HEK293 (cell line): Measurements from ENCODE around the gene GRID2.

Experiments
- CTCF ChIA-PET: fragments of 350-600 bp; formaldehyde crosslinking; extraction: SDS; loops from one replicate; lab custom pipeline; 2021; ENCODE audit warnings: antibody characterized with exemption; lab: Yijun Ruan, JAX
- POLR2A ChIA-PET: fragments of 300-600 bp; formaldehyde crosslinking; extraction: SDS; loops from one replicate; lab custom pipeline; 2020; ENCODE audit warnings: antibody characterized with exemption, inconsistent platforms; lab: Yijun Ruan, JAX
- H3K27ac ChIP-seq: fragments of 200-500 bp; sonication (Bioruptor generic); 2 replicates; pipeline ENCODE4 v1.5.1; 2014; ENCODE audit warnings: low read depth, low read length, control low read depth, inconsistent platforms; ENCODE audit errors: extremely low read depth
- H3K36me3 ChIP-seq, 2 experiments: fragments of 200-500 bp in 1 of 2; sonication (Bioruptor generic) in 1 of 2; 1 replicate in 1 of 2; 2 replicates in 1 of 2; pipeline ENCODE4 v1.5.1; 2014 to 2017; ENCODE audit warnings: inconsistent platforms in 2 of 2, low read length in 2 of 2; ENCODE audit not compliant: control insufficient read depth in 2 of 2, insufficient read depth in 1 of 2
- H3K4me1 ChIP-seq: fragments of 200-500 bp; sonication (Bioruptor generic); 2 replicates; pipeline ENCODE4 v1.5.1; 2014; ENCODE audit warnings: mild to moderate bottlenecking, low read length, inconsistent platforms; ENCODE audit not compliant: control insufficient read depth, insufficient read depth
- H3K4me3 ChIP-seq: 2 replicates; pipeline ENCODE4 v1.5.1; 2011; ENCODE audit warnings: low read depth, mild to moderate bottlenecking, control low read depth, low read length, moderate library complexity
- H3K9me3 ChIP-seq: fragments of 200-500 bp; sonication (Bioruptor generic); 2 replicates; pipeline ENCODE4 v1.5.1; 2014; ENCODE audit warnings: low read depth, low read length, inconsistent platforms; ENCODE audit not compliant: control insufficient read depth, insufficient read depth
- BCL6B ChIP-seq: fragments of 450-650 bp; formaldehyde crosslinking; IDR thresholded peaks from 2 replicates; pipeline ENCODE4 v1.5.1; 2017; ENCODE audit warnings: missing biosample characterization, missing genetic modification characterization
- EGR2 ChIP-seq: fragments of 450-650 bp; formaldehyde crosslinking; IDR thresholded peaks from 2 replicates; pipeline ENCODE4 v1.5.1; 2016; ENCODE audit warnings: low read depth, missing biosample characterization, missing genetic modification characterization
- HOXA7 ChIP-seq: sonication (generic); formaldehyde crosslinking; IDR thresholded peaks from 2 replicates; pipeline ENCODE4 v1.8.1; 2022; ENCODE audit warnings: missing genetic modification reagents, borderline replicate concordance
- IKZF3 ChIP-seq: fragments of 450-650 bp; IDR thresholded peaks from 2 replicates; pipeline ENCODE4 v1.5.0; 2018; ENCODE audit warnings: missing biosample characterization, mild to moderate bottlenecking, missing genetic modification characterization, moderate library complexity
- KLF16 ChIP-seq: fragments of 450-650 bp; formaldehyde crosslinking; IDR thresholded peaks from 2 replicates; pipeline ENCODE4 v1.5.1; 2017; ENCODE audit warnings: missing biosample characterization, missing genetic modification characterization
- MZF1 ChIP-seq: fragments of 450-650 bp; formaldehyde crosslinking; IDR thresholded peaks from 2 replicates; pipeline ENCODE4 v1.5.1; 2017; ENCODE audit warnings: missing biosample characterization, missing genetic modification characterization, borderline replicate concordance
- ZBTB6 ChIP-seq: fragments of 450-650 bp; formaldehyde crosslinking; IDR thresholded peaks from 2 replicates; pipeline ENCODE4 v1.5.1; 2017; ENCODE audit warnings: missing biosample characterization, missing genetic modification characterization
- ZBTB7A ChIP-seq: fragments of 450-650 bp; formaldehyde crosslinking; IDR thresholded peaks from 2 replicates; pipeline ENCODE4 v1.5.1; 2016; ENCODE audit warnings: low read depth, missing biosample characterization, missing genetic modification characterization
- ZNF146 ChIP-seq: fragments of 450-650 bp; formaldehyde crosslinking; IDR thresholded peaks from 2 replicates; pipeline ENCODE4 v1.5.1; 2016; ENCODE audit warnings: missing biosample characterization, missing genetic modification characterization
- ZNF157 ChIP-seq: fragments of 450-650 bp; formaldehyde crosslinking; IDR thresholded peaks from 2 replicates; pipeline ENCODE4 v1.5.1; 2016; ENCODE audit warnings: missing biosample characterization, missing genetic modification characterization
- ZNF2 ChIP-seq: fragments of 450-650 bp; formaldehyde crosslinking; IDR thresholded peaks from 2 replicates; pipeline ENCODE4 v1.5.1; 2016; ENCODE audit warnings: missing biosample characterization, missing genetic modification characterization
- ZNF223 ChIP-seq: fragments of 450-650 bp; formaldehyde crosslinking; IDR thresholded peaks from 2 replicates; pipeline ENCODE4 v1.5.1; 2016; ENCODE audit warnings: missing biosample characterization, missing genetic modification characterization
- ZNF350 ChIP-seq: fragments of 450-650 bp; formaldehyde crosslinking; IDR thresholded peaks from 2 replicates; pipeline ENCODE4 v1.5.0; 2017; ENCODE audit warnings: missing biosample characterization, mild to moderate bottlenecking, missing genetic modification characterization
- ZNF473 ChIP-seq: fragments of 450-650 bp; formaldehyde crosslinking; IDR thresholded peaks from 2 replicates; pipeline ENCODE4 v1.5.1; 2017; ENCODE audit warnings: missing biosample characterization, missing genetic modification characterization
- ZNF529 ChIP-seq: fragments of 450-650 bp; formaldehyde crosslinking; IDR thresholded peaks from 2 replicates; pipeline ENCODE4 v1.5.1; 2017; ENCODE audit warnings: missing genetic modification characterization, missing biosample characterization; ENCODE audit not compliant: insufficient replicate concordance
- ZNF626 ChIP-seq: fragments of 450-650 bp; sonication (Bioruptor Pico); formaldehyde crosslinking; IDR thresholded peaks from 2 replicates; pipeline ENCODE4 v1.5.1; 2018; ENCODE audit warnings: missing biosample characterization, missing genetic modification characterization, inconsistent platforms
- ZNF701 ChIP-seq: fragments of 450-650 bp; formaldehyde crosslinking; IDR thresholded peaks from 2 replicates; pipeline ENCODE4 v1.5.1; 2016; ENCODE audit warnings: missing biosample characterization, missing genetic modification characterization
- ZNF768 ChIP-seq: fragments of 450-650 bp; formaldehyde crosslinking; IDR thresholded peaks from 2 replicates; pipeline ENCODE4 v1.5.1; 2018; ENCODE audit warnings: missing biosample characterization, mild to moderate bottlenecking, missing genetic modification characterization
- ZSCAN30 ChIP-seq: fragments of 450-650 bp; IDR thresholded peaks from 2 replicates; pipeline ENCODE4 v1.5.1; 2018; ENCODE audit warnings: missing biosample characterization, mild to moderate bottlenecking, missing genetic modification characterization, moderate library complexity
- TF ChIP-seq, protein P1 (sequence below): fragments of 450-650 bp; formaldehyde crosslinking; IDR thresholded peaks from 2 replicates; pipeline ENCODE4 v1.5.1; 2016; ENCODE audit warnings: missing biosample characterization, missing genetic modification characterization
- TF ChIP-seq, protein P2 (sequence below): sonication (generic); formaldehyde crosslinking; IDR thresholded peaks from 2 replicates; pipeline ENCODE4 v1.8.1; 2022; ENCODE audit warnings: mild to moderate bottlenecking, moderate library complexity, missing genetic modification reagents

GRID2 gene

GRCh38 chr4:93289241-93289640 lies 985.5 kb downstream of the GRID2 start:
- ChIA-PET CTCF (no interaction called here), POLR2A (no interaction called here)
- no peaks in the 10 kb centered on the region for H3K9me3 ChIP-seq
- H3K4me1 ChIP-seq: no peaks in the 10 kb centered on the region
- H3K4me3 ChIP-seq: no peak overlapping the region
- no peaks in the 10 kb centered on the region for H3K36me3 ChIP-seq
- H3K27ac ChIP-seq: no peak overlapping the region
- TF ChIP-seq MZF1 (tag by site-specific recombination) (no peak), ZNF473 (tag by site-specific recombination) (no peak), ZNF2 (tag by site-specific recombination) (no peak), ZBTB7A (tag by site-specific recombination) (no peak), ZSCAN30 (tag by site-specific recombination) (no peak), ZNF146 (no peak), ZNF350 (tag by site-specific recombination) (no peak), IKZF3 (tag by site-specific recombination) (no peak), HOXA7 (CRISPR knock-in tag) (no peak)
- TF ChIP-seq, protein P1, sequence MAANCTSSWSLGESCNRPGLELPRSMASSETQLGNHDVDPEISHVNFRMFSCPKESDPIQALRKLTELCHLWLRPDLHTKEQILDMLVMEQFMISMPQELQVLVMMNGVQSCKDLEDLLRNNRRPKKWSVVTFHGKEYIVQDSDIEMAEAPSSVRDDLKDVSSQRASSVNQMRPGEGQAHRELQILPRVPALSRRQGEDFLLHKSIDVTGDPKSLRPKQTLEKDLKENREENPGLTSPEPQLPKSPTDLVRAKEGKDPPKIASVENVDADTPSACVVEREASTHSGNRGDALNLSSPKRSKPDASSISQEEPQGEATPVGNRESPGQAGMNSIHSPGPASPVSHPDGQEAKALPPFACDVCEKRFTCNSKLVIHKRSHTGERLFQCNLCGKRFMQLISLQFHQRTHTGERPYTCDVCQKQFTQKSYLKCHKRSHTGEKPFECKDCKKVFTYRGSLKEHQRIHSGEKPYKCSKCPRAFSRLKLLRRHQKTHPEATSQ (tag by site-specific recombination): no peak

DNA sequence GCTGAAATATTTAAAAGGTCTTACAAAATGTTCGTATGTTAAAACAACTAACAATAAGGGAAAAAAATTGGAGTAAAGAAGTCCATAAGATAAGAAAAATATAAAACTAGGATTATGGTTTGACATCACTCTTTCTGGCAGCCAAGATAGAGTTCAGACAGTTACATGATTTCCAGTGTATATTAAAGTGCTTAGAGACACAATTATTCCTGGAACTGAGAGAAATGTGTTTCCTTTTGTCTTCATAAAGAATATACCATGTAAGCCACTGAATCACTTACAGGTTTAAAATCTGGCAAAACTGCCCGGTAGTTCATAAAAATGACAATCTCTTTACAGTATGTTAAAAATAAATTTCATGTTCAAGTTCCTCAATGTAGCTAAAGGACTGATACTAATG lies 986.1 kb downstream of the GRID2 start:
- no peaks in the 10 kb centered on the region for H3K4me1 ChIP-seq
- no peak overlapping the region for H3K27ac ChIP-seq
- no peak for TF ChIP-seq BCL6B (tag by site-specific recombination)
- TF ChIP-seq ZNF626: no peak
- no peak for TF ChIP-seq ZNF529 (tag by site-specific recombination)
- no peak for TF ChIP-seq EGR2 (tag by site-specific recombination)
- TF ChIP-seq ZNF768 (tag by site-specific recombination): no peak
- no peak for TF ChIP-seq ZNF223 (tag by site-specific recombination)
- no peak for TF ChIP-seq KLF16 (tag by site-specific recombination)
- TF ChIP-seq, protein P2, sequence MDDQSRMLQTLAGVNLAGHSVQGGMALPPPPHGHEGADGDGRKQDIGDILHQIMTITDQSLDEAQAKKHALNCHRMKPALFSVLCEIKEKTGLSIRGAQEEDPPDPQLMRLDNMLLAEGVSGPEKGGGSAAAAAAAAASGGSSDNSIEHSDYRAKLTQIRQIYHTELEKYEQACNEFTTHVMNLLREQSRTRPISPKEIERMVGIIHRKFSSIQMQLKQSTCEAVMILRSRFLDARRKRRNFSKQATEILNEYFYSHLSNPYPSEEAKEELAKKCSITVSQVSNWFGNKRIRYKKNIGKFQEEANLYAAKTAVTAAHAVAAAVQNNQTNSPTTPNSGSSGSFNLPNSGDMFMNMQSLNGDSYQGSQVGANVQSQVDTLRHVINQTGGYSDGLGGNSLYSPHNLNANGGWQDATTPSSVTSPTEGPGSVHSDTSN (CRISPR knock-in tag): no peak
- no peak for TF ChIP-seq ZBTB6 (tag by site-specific recombination)
- TF ChIP-seq ZNF157: no peak
- no peak for TF ChIP-seq ZNF701 (tag by site-specific recombination)
- ChIA-PET CTCF (interaction anchor here (0.7 kb wide), 1 partner anchor 1284 kb away, joined by 3 read pairs; no protein-coding TSS in a partner anchor), POLR2A (no interaction called here)
- H3K4me3 ChIP-seq: no peak overlapping the region
- no peaks in the 10 kb centered on the region for H3K36me3 ChIP-seq
- no peaks in the 10 kb centered on the region for H3K9me3 ChIP-seq
